GM19455 (cell line): ENCODE results near the gene IDS.
A peak's percentile ranks its signal among the peaks of the same experiment; 100 is the strongest.
"Not testable (repeated sequence)": the region's sequence is repeated elsewhere in the genome, so short reads cannot be mapped to it uniquely, and the experiment has no call there.

Experiments used
- ATAC-seq: cut with Tn5 transposase; IDR thresholded peaks from one replicate; pipeline ENCODE4 v1.9.1; 2021; ENCODE audit not compliant: unreplicated experiment

Gene IDS

GRCh38 chrX:149499766-149500165 lies 5.3 kb downstream of the IDS start:
- ATAC-seq = no peak

- ATAC-seq = no peak
Measured at GRCh38 chrX:149498767-149499166, 6.3 kb downstream of the IDS start.

DNA sequence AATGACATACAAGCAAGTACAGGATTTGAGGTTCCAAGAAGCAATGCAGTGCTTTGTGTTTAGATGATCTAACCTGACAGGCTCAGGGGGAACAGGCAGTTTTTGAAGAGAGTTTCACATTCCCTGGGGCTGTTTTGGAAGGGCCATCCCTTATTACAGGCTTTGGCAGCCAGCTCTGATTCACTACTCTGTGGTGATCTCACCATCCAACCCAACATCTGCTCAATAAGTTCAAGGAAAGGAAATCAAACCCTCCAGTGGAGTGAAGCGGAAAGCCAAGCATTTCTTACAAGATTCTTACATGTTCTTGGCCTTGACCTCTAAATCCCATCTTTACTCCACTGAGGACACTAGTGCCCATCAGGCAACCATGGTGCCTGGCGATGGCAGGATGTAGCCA lies 7.5 kb downstream of the IDS start:
- ATAC-seq = no peak

DNA sequence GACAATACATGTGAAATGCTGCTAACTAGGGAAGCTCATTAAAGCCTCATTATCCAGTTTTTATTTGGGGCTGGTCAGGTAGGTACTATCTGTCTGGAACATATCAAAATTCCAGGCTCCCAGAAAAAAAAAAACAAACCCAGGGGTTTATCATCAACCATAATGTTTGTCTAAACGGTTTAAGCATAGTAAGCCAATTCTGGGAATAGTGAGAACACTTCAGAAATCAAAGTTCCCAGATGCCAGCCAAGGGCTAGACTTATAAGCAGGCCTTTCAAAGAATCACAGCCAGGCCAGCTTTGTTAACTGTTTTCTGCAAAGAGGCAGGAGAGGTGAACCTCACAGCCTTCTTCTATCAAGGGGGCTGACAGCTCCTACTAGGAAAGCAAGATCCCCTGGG lies 8.1 kb downstream of the IDS start:
- no peak for ATAC-seq

- no peak for ATAC-seq
Measured at GRCh38 chrX:149495573-149496071, 9.5 kb downstream of the IDS start.

DNA sequence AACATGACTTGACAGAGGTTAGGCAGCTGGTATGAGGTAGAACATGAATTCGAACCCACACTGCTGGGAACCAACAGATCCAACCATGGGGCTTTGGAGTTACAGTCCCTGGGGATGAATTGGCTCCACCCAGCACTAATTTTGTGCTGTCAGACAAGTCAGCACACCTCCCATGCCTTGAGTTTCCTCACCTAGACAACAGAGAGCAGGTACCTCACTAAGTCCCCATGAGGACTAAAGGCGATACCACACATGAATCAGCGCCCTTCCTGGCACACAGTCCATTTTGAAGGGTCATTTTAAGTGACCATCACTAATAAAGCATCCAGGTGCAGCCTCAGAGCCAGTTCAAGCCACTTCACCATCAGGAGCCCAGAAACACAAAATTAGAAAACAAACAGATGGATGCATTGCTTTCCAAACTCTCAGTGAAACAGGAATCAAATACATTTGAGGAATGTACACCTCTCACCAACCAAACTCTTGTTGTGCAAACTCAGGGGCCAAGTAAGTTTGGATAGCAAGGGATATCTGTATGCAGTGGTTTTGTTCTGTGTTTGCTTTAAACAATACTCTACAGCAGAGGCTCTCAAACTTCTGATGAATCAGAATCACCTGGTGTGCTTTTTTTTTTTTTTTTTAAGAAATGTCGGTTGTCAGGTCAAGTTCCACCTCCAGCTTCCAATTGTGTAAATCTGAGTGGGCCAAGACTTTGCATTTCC lies 10.1 kb downstream of the IDS start:
- ATAC-seq = no peak

- ATAC-seq = no peak
Measured at GRCh38 chrX:149493567-149494562, 11.2 kb downstream of the IDS start.

DNA sequence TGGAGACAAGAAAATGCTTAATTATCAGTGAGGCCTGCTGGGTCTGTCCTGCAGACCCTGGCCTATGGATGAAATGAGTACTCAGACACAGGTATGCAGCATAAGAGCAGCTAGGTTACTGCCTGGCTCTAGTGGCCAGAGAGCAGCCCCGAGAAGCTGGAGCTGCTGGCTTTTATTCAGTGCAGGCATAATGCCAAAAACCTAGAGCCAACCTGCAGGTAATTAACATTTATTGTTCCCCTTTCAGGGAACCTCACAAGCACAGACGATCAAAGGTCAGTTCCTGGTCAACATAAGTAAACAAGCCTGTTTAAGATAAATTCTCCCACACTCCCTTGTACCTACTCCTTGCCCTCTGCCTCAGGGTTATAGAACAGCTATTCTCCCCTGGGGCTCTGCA lies 13.3 kb downstream of the IDS start:
- no peak for ATAC-seq

GRCh38 chrX:149490100-149490499 lies 15.0 kb downstream of the IDS start:
- ATAC-seq = no peak

GRCh38 chrX:149488411-149489052 lies 16.6 kb downstream of the IDS start:
- ATAC-seq = not testable (repeated sequence)

GRCh38 chrX:149488008-149488407 lies 17.1 kb downstream of the IDS start:
- not testable (repeated sequence) for ATAC-seq

GRCh38 chrX:149487292-149487691 lies 17.8 kb downstream of the IDS start:
- ATAC-seq = no peak

DNA sequence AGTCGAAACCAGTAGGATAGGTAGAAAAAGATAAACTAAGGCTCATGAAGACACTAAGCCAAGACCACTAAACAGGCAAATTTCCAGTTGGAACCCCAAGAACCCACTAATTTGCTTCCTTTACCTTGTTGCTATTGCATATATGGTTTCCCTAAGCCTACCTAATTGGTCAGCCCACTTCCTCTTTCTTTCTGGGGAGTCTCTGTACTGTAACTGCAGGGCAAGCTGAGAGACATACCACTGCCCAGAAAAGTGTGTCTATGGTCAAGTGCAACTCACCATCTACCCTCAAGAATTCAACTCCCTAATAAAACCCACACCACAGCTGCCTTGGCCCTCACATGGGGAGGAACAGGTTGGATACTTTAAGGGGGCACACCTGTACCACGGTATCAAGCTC lies 28.6 kb downstream of the IDS start:
- no peak for ATAC-seq

- ATAC-seq = no peak
Measured at GRCh38 chrX:149473966-149474365, 31.1 kb downstream of the IDS start.

DNA sequence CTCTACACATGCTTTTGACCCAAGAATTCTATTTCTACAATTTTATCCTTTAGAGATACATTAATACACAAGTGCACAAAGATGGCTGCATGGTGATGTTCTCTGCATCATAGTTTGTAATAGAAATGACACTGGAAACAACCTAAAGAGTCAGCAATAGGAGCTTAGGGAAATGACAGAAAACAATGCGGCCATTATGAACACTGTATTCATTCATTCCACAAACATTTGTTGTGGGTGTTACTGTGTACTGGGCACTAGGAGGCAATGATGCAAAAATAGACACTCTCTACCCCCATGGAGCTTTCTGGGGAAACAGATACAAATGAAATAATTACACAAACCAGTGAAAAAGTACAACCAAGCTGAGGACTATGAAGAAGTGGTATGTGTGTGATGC lies 32.0 kb downstream of the IDS start:
- ATAC-seq = no peak

DNA sequence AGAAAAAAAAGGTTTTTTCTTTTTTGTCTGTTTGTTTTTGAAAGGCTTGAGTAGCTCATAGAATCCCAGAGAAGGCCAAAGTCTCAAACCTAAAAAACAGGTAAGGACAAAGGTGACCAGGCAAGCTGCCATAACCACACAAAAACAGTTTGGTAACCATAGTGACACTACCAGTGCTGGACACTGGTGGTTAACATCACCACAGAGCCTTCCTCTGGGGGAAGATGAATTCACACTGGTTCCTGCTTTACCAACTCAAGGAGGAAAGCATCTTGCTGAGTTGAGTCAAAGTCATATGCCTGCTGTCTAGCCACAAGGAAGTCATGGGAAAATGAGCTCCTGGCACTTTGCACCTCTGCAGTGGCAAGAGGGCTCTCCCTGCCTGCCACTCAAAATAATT lies 32.5 kb downstream of the IDS start:
- ATAC-seq = no peak

DNA sequence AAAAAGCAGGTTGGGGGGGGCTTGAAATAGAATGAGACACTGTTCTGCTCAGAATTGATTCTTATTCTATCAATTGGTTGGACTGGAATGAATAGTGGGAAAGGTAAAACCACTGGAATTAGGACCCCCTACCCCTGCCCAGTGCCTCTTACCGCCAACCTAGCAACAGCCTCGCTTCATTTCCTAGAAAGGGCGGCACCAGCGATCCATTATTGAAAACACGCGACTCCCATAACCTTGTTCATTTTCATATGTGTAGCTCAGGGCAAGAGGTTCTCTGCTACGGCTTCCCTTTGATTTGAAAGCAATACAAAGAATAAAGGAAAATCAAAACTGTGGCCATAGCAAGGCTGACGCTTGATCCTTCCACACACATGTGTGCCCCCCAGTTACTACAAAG lies 33.7 kb downstream of the IDS start:
- ATAC-seq = no peak

DNA sequence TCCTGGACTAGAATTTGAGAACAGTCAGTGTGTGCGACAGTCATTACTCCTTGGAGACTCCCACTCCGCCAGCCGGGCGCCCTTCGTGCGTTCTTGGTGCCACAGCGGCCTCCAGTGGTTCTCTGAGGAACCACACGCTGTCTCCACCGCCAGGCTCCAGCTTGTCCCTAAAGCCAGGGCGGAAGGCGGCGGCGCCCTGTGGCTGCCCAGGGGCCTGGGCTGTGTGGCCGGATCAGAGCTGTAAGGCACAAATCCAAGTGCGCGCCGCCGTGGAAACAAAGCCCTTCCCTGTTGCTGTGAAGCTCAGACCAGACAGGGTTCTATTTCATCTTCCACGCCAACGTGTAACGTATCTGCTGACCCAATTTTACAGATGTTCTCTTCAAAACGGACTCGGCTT lies 34.2 kb downstream of the IDS start:
- peak; percentile 81 for ATAC-seq

GRCh38 chrX:149469406-149469805 lies 35.7 kb downstream of the IDS start:
- ATAC-seq = no peak

DNA sequence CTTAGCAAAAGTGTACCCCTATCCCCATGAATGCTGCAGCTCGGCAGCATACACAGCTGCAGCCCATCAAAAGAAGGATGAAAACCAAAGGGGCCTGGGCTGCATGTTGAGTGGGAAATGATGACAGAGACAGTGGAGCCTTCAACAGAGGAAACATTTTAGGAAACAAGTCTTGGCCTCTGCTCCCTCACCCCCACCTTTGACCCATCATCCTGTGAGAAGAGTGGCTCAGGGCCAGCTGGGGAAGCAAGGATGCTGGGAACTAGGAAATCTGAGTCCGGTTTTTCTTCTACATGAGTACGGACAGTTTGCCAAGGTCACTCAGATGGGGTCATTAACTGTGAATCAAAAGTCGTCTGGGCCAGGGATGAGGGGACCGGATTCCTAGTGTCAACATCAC lies 37.2 kb downstream of the IDS start:
- no peak for ATAC-seq

GRCh38 chrX:149467461-149467860 lies 37.6 kb downstream of the IDS start:
- no peak for ATAC-seq
